ENCODE measurements around the gene GSG1L.

Gene GSG1L

GRCh38 chr16:27784351-27785306 is 278.9 kb downstream of the GSG1L start:
- H3K27ac ChIP-seq, result no peak overlapping the region
- DNase-seq (ENCODE audit: low read depth, low spot score), result no peak

GRCh38 chr16:27781981-27782880 is 281.3 kb downstream of the GSG1L start:
- no peak for DNase-seq (ENCODE audit: low read depth, low spot score)
- H3K27ac ChIP-seq, result no peak overlapping the region

GRCh38 chr16:27781195-27781524 is 282.4 kb downstream of the GSG1L start:
- H3K27ac ChIP-seq, result no peak overlapping the region

GRCh38 chr16:27780468-27781194 is 282.9 kb downstream of the GSG1L start:
- no peak for DNase-seq (ENCODE audit: low read depth, low spot score)
- no peak overlapping the region for H3K27ac ChIP-seq

More at GRCh38 chr16:27781195-27781524, 282.4 kb downstream of the GSG1L start:
- DNase-seq (ENCODE audit: low read depth, low spot score), result no peak

GRCh38 chr16:27779641-27780164 is 283.8 kb downstream of the GSG1L start:
- no peak overlapping the region for H3K27ac ChIP-seq
- no peak for DNase-seq (ENCODE audit: low read depth, low spot score)

- no peak for DNase-seq (ENCODE audit: low read depth, low spot score)
- no peak overlapping the region for H3K27ac ChIP-seq
These were observed 284.5 kb downstream of the GSG1L start for GRCh38 chr16:27778926-27779570.

GRCh38 chr16:27778171-27778925 is 285.2 kb downstream of the GSG1L start:
- no peak for DNase-seq (ENCODE audit: low read depth, low spot score)
- H3K27ac ChIP-seq, result no peak overlapping the region

- no peak overlapping the region for H3K27ac ChIP-seq
- DNase-seq (ENCODE audit: low read depth, low spot score), result no peak
These were observed 286.0 kb downstream of the GSG1L start for GRCh38 chr16:27777527-27777926.

GRCh38 chr16:27776556-27777225 is 286.8 kb downstream of the GSG1L start:
- no peak for DNase-seq (ENCODE audit: low read depth, low spot score)

GRCh38 chr16:27775254-27775653 is 288.3 kb downstream of the GSG1L start:
- H3K27ac ChIP-seq, result no peak overlapping the region
- no peak for DNase-seq (ENCODE audit: low read depth, low spot score)

More at GRCh38 chr16:27776556-27777225, 286.8 kb downstream of the GSG1L start:
- no peak overlapping the region for H3K27ac ChIP-seq

GRCh38 chr16:27774779-27775178 is 288.7 kb downstream of the GSG1L start:
- H3K27ac ChIP-seq, result no peak overlapping the region

GRCh38 chr16:27773344-27773743 is 290.2 kb downstream of the GSG1L start:
- H3K27ac ChIP-seq, result no peak overlapping the region
- DNase-seq (ENCODE audit: low read depth, low spot score), result no peak

More at GRCh38 chr16:27774779-27775178, 288.7 kb downstream of the GSG1L start:
- no peak for DNase-seq (ENCODE audit: low read depth, low spot score)

GRCh38 chr16:27772093-27772825 is 291.3 kb downstream of the GSG1L start:
- no peak for DNase-seq (ENCODE audit: low read depth, low spot score)
- H3K27ac ChIP-seq, result no peak overlapping the region

GRCh38 chr16:27771201-27771910 is 292.2 kb downstream of the GSG1L start:
- H3K27ac ChIP-seq, result no peak overlapping the region
- DNase-seq (ENCODE audit: low read depth, low spot score), result no peak

GRCh38 chr16:27770271-27771196 is 293.0 kb downstream of the GSG1L start:
- peak overlapping the region; percentile 47 for H3K27ac ChIP-seq
- no peak for DNase-seq (ENCODE audit: low read depth, low spot score)
